GM18861 (cell line): ENCODE data around the gene ZDHHC4.
"Not testable (repeated sequence)": the region's sequence is repeated elsewhere in the genome, so short reads cannot be mapped to it uniquely, and the experiment has no call there.

ENCODE experiments used
- ATAC-seq: cut with Tn5 transposase; IDR thresholded peaks from one replicate; pipeline ENCODE4 v1.9.1; 2021; ENCODE audit not compliant: unreplicated experiment

The ZDHHC4 gene

DNA sequence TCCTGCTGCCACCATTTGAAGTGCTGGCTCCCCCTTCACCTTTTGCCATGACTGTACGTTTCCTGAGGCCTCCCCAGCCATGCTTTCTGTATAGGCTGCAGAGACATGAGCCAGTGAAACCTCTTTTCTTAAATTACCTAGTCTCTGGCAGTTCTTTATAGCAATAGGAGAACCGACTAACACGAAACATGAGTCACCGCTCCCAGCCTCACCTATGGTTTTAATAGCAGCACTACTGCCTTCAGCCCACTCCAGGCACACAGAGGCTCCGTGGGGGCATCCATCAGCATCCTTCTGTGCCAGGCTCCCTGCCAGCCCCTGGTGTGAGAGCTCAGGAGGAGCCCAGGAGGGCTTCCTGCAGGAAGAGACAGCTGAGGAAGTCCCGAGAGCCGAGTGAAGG is 54.4 kb downstream of the ZDHHC4 start:
- no peak for ATAC-seq

- no peak for ATAC-seq
Measured at GRCh38 chr7:6634021-6634420, 56.8 kb downstream of the ZDHHC4 start.

GRCh38 chr7:6634971-6635370 is 57.7 kb downstream of the ZDHHC4 start:
- not testable (repeated sequence) for ATAC-seq

- ATAC-seq, result peak; percentile 64
Measured at GRCh38 chr7:6636741-6637543, 59.7 kb downstream of the ZDHHC4 start, which contains the start of gene ZNF316. Gene ZNF316 (plus strand): TSS chr7:6637318. CDS start chr7:6642410, 5,092 bp downstream.

DNA sequence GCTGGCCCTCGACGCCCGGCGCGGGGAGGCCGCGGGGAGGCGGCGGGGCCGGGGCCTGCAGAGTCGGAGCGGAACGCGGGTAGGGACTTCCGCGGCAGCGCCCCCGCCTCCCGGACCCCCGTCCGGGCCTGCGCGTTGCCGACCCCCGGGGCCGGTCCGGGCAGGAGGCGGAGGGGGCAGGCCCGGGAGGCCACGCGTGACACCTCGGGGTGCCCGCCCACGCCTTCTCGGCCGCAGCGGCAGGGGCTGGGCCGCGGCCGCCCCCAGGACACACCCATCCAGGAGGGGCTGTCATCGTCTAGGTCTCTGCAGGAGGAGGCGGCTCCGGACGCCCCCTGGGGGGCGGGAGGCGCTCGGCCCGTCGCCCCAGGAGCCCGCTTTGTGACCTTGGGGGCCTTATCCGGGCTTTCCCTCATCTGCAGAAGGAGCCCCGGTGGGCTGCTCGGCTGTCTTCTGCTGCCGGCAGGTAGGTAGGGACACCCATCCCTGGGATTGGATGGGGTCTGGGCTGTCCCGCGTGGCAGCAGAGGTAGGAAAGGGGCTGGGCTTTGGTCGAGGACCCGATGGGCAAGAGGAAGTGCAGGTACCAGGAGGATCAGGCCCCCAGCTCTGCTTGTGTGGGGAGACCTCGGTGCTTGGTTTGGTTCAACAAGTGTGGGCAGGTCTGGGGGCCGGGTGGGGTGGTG is 60.4 kb downstream of the ZDHHC4 start:
- peak; percentile 77 for ATAC-seq
